HG03175 (cell line): ENCODE results near the gene APOD.

ENCODE experiments used
- ATAC-seq: cut with Tn5 transposase; IDR thresholded peaks from one replicate; pipeline ENCODE4 v1.9.1; 2021; ENCODE audit warnings: mild to moderate bottlenecking, moderate library complexity; ENCODE audit not compliant: unreplicated experiment

The APOD gene

DNA sequence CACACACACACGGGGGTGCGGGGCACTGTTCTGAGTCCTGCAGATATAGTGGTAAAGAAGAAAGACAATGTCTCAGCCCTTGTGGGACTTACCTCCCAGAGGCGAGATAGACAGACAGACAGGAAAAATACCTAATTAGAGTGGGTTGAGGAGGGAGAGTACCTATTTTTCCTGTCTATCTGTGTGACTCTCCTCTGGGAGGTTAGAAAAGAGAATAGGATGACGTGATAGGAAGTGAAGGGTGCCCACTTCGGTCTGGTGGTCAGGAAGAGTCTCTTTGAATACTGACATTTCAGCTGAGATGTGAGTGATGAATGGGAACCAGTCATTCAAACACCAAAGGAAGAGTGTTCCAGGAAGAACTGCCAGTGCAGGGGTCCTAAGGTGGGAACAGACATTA lies 4.1 kb upstream of the APOD start:
- no peak for ATAC-seq

GRCh38 chr3:195587406-195587805 lies 3.7 kb upstream of the APOD start:
- no peak for ATAC-seq

- no peak for ATAC-seq
These were observed 767 bp upstream of the APOD start for GRCh38 chr3:195584543-195584870.

DNA sequence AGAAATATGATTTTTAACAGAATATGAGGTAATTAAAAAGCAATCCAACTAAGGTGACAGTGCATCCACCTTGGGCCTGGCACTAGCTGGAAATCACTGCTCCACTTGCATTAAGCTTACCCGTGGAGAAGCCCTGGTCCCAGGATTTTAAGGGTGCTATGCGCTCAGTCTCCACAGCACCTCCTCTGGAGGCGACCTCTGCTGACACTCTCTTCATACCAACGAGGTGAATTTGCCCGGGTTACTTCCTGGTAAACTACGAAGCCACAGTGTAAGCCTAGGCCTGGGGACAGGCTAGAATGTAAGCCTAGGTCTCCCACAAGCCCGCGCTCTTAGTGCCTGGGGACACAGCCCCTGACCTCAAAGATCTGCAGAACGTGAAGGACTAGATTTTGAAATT lies 793 bp downstream of the APOD start:
- ATAC-seq = no peak

GRCh38 chr3:195580744-195581443 lies 2.8 kb downstream of the APOD start:
- no peak for ATAC-seq

GRCh38 chr3:195579281-195579680 lies 4.5 kb downstream of the APOD start:
- no peak for ATAC-seq

DNA sequence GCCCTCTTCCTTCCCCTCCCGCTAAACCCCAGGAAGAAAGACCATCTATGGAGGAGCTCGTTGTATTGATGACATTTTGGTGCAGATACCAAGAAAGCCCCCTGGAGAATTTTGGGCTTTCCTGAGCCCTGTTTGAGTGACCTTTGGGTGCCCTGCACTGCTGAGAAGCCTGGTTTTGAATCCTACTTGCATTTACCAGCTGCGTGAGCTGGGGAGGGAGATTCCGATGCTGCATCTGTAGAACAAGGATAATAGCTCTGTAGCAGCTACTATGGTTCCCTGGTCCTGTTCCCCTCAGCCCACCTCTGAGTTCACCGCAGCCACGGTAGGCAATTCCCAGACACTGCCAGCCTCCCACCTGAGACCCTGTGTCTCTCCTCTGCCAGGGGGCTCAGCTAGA lies 5.2 kb downstream of the APOD start:
- ATAC-seq = no peak

DNA sequence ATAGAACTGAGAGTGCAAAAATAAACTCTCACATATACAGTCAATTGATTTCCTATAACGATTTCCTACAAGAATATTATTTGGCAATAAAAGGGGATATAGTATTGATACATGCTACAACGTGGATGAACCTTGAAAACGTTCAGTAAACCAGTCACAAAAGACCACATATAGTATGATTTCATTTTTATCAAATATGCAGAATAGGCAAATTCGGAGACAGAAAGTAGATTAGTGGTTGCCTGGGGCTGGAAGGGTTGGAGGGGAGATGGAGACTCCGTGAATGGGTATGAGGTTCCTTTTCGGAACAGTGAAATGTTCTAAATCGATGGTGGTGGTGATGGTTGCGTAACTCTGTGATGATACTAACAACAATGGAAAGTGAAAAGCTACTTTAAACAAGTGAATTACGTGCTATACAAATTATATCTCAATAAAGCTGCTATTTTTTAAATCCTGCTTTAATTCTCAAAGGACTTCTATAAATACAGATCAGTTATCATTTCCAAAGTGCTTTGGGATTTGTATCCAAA lies 6.0 kb downstream of the APOD start:
- no peak for ATAC-seq

DNA sequence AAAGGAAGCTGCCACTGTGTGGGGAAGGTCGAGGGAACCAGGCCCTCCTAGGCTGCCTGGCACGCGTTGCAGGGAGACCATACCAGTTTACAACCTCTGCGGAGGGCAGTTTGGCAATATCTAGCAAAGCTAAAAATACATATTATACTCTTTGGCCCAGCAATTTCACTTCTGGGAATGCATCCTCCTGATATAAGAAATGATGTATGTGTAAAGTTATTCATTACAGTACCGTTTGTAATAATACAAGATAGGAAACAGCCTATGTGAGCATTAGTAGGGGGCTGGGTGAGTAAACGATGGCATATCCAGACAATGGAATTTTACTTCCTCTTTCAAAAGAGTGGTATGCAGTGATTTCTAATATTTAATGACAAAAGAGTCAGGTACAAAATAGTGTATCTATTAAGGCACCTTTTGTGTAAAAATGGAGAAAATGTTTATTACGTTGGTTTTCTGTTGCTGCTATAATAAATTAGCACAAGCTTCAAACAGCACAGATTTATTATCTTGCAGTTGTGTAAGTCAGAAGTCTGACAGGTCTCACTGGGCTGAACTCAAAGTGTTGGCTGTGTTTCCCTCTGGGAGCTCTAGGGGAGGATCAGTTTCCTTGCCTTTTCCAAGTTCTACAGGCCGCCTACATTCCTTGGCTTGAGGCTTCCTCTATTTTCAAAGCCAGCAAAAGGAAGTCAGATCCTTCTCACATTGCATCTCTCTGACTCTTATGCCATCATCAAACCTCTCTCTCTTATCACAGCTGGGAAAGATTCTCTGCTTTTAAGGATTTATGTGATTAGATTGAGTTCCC lies 9.0 kb downstream of the APOD start:
- no peak for ATAC-seq

DNA sequence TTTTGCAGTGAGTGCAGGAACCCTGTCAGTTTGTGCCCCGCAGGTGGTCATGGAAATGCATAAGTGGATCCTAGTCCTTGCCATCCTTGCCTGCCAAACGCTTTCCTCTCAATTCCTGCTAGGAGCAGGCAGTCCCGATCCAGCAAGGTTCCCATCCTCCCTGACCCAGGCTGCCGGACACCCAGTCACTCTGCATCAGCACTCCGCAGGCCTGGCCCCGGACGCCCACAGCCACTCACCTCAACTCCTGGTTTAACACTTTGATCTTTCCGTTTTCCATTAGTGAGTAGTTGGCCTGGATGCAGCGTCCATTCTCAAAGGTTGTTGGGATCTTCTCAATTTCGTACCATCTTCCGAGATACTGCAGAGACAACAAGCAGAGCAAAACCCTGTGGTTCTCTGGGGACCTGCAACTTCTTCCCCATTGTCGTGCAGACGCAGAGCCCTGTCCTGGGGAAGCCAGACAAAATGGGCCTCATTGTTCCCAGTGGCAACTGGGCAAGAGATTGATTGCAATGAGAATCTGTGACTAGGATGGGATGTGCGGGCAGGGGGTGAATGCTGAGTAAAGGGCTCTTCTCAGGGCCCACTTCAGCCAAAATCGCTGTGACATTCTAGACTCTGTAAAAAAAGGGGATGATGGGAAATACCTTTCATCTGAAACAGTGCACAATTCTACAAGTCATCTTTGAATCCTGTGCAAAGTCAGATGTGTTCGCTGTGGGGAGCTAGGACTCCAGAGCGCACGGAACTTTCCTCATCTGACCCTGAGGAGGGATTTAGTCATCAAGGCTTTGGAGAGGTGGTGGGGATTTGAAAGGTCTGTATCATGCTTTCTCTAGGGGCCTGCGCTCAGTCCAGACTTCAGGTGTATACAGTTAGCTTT lies 9.9 kb downstream of the APOD start:
- no peak for ATAC-seq

GRCh38 chr3:195571361-195571760 lies 12.4 kb downstream of the APOD start:
- no peak for ATAC-seq

DNA sequence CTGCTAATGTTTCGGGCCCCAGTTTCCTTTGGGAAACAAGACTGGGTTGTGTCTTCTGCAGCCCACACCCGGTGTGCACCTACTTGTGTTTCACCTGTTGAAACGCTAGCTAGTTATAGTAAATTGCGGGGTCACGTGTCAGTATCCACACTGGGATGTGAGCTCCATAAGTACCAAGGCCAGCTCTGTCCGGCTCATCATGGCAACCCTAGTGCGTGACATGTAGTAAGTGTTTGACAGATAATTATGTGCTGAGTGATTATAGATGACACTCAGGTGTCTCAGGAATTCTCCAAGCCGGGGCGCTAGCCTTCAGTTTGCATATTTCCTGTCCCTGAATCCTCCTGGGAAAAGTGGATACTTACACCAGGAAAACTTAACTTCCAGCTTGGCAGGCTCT lies 12.8 kb downstream of the APOD start:
- no peak for ATAC-seq

- ATAC-seq = no peak
These were observed 13.4 kb downstream of the APOD start for GRCh38 chr3:195570344-195570743.

GRCh38 chr3:195568630-195569029 lies 15.1 kb downstream of the APOD start:
- no peak for ATAC-seq

DNA sequence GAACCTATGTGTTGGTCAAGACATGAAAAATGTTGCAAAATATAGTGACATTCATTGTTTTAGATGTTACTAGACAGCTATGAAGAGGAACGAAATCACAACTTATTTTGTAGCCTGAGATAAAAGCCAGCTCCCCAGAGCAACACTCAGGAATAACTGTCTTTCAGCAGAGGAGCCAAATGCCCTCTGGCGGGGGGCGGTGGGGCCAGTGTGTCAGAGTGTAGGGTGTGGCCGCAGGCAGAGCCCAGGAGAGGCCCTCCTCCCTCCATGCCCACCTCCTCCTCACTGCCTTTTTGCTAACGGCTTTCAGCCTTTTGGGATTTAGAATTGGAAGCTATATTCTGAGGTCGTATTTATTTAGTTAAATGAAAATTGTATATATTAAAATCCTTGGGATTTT lies 16.9 kb downstream of the APOD start:
- no peak for ATAC-seq

DNA sequence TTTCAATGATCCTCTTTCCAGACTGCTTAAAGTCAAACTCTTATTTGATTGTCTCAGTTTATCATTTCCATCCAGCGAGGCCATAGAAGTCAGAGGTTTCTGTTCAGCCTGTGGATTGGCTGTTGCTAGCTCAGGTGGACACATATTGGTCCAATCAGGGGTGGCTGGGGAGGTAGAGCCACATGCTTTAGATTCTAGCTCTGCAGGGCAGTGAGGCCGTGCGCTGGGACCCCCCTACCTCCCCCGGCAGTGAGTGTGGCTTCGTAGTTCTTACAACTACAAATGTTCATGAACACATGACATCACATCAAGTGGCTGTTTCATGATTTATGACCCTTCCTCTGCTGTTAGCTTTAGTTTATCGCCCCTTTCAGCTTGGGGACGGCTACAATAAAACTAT lies 18.0 kb downstream of the APOD start:
- ATAC-seq = no peak

GRCh38 chr3:195563317-195563716 lies 20.4 kb downstream of the APOD start:
- no peak for ATAC-seq

- no peak for ATAC-seq
These were observed 23.9 kb downstream of the APOD start for GRCh38 chr3:195559723-195560409.

DNA sequence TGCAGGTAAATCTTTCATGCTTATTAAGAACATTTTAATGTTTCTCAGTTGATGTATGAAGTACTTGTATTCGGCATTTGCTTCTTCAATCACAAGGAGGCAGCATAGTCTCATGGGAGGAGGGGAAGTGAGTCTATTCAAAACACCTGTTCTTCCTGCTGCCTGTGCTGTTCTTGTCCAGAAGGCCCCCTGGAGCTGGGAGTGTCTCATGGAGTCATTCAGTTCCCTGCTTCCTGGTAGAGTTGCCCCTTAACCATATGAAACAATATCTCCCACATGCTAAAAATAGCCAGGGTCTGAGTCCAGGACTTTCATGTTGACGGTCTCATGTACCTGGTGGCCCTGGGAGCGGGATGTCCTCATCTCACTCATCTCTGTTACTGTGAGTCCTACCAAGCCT lies 25.1 kb downstream of the APOD start:
- ATAC-seq = peak; percentile 42

DNA sequence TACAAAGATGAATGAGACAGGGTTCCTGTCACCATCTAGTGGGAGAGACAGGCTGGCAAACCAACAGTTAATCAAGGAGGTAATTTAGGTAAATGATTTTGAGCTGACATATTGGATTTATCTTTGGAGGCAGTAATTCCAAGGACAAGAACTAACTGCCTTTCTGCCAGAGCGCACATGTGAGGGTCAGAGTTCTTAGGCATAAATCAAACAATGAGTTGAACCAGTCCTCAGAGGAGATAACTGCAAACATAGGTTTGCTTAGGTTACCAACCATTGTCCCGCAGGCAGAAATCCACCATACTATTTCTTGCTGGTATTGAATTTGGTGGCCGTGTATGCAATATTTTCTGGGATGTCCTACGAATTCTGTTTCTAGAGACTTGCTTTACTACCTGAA lies 26.4 kb downstream of the APOD start:
- ATAC-seq = no peak

DNA sequence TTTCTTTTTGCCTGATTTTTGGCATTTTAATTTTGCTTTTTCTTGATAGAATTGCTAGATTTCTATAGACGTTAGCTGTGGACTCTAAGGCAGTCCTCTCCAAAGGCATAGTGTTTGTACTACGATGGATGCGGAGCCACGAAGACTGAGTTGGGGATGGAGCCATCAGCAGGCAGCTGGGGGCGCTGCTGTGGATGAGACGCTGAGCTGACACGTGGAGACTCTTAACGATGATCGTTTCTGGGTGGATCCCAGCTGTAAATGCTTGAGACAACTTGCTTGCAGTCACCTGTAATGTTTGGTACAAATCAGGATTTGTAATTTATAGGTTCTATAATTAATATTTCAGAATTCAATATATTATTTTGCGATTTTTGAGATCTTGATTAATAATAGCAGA lies 27.4 kb downstream of the APOD start:
- no peak for ATAC-seq
